MM.1S (cell line): ENCODE measurements around the gene KLHL8.

Experiments used
- CTCF ChIP-seq: fragments of 300-600 bp; sonication (generic); IDR thresholded peaks from 2 replicates; pipeline ENCODE4 v1.5.1; 2016; ENCODE audit warnings: antibody characterized with exemption, low read length, mixed read lengths
- EZH2phosphoT487 ChIP-seq: fragments of 300-600 bp; sonication (generic); IDR thresholded peaks from 2 replicates; pipeline ENCODE4 v1.6.1; 2018; ENCODE audit warnings: antibody characterized with exemption, low read length

DNA sequence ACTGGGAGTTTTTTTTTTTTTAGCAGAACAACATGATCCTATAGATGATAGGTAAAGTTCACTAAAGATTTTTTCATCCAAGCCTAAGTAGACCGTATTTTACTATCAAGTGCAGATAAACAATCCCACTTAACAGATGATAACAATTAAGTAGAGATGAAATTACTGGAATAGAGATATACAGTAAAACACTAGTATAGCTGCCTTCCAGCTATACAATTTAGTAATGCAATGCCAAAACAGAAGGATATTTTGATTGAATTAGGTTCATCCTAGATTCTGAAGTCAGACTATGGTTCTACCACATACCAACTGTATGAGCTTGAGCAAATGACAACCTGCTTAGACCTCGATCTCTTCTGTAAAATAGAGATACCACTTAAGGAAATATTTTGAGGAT, 24.3 kb downstream of the KLHL8 start:
- TF ChIP-seq CTCF (no peak), EZH2phosphoT487 (no peak)
